ENCODE measurements around the gene GPC3.

Gene GPC3

DNA sequence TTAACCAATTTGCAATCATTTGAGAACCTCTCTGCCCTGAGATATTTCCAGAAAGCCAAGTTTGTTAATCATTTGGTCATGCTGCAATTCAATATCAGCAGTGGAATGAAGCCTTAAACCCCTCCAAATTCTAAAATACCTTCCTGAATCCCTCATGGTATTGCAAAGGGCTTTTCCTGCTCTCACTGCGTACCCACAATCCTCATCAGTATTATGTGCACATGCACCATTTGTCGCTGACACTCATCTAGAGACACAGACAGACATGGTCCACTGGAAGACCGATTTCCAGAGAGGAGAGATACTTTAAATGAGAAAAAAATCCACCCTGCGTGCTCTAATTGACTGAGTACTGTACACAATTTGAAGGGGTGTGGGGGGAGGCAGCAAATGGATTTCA is 104.4 kb downstream of the GPC3 start:
- no peak for DNase-seq

DNA sequence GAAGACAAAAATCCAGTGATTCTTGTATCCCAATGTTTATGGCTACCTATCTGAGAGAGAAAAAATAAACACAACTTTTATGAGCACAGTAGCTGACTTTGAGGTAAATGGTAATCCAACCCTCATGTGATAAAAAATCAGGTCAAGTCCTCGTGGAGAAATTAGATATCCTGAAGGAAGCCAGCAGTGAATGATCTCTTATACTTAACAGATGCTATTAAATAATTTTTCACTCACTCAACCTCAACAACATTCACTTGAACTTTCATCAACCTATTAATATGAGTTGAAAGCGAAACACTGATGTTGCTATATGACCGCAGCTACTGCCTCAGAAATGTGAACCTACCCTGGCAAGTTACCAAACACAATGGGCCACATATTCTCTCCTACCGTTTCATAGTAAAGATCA is 105.4 kb downstream of the GPC3 start:
- DNase-seq: no peak

- DNase-seq: no peak
Measured at GRCh38 chrX:133878710-133879109, 106.7 kb downstream of the GPC3 start.

DNA sequence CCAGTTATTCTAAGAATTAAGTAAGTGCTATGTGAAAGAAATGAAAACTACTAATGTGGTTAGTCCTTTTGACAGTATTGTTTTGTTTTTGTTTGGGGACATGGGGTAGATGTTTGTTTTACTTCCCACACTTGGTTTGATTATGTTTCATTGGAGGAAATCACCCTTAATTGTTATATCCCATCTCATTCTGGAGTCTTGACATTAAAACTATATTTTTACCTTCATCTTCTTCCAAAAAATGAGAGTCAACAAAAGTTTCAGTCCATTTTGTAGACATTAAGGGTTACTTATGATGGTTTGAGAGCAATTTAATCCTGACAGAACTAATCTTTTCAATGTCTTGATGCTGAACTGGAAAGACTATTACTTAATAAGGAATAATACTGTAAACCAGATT is 108.7 kb downstream of the GPC3 start:
- no peak for DNase-seq

- DNase-seq: no peak
Measured at GRCh38 chrX:133869270-133869669, 116.1 kb downstream of the GPC3 start.

DNA sequence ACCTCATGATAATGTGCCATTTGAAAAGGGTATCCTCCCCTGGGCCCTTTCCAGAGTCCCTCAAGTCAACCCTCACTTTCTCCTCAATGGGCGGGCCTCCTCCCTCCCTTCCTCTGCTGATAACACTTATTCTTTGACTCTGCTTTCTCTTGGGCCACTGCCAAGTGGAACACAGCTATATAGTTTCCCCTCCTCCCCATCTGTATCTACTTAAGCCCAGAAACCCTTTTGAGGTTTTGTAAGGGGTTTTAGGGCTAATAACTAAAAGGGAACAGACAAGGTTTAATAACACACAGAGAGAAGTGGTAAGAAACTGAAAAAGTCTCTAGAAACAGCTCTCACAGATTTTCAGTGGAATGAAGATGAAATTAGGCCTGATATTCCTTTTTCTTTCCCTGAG is 116.7 kb downstream of the GPC3 start:
- no peak for DNase-seq

GRCh38 chrX:133868250-133868649 is 117.1 kb downstream of the GPC3 start:
- DNase-seq: no peak

GRCh38 chrX:133865761-133866471 is 119.5 kb downstream of the GPC3 start:
- no peak for DNase-seq

DNA sequence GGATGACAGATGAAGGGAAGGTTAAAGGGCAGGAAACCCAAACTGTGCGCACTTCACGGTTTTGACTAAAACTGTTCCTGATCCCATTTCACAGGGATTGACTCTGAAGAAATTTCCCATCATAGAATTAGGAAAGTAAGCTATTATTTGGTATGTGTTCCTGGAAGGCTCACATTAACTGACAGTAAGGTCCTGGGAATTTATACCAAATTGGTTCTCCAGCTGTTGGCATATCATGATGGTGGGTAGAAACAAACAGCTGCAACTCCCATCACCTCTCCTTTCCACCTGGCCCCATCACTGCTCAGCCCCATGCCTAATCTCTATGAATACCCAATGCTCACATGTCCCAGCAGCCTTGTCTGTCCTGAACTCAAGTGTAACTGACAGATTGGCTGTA is 121.2 kb downstream of the GPC3 start:
- no peak for DNase-seq

- DNase-seq: peak; percentile 19
Measured at GRCh38 chrX:133859860-133860259, 125.5 kb downstream of the GPC3 start.

DNA sequence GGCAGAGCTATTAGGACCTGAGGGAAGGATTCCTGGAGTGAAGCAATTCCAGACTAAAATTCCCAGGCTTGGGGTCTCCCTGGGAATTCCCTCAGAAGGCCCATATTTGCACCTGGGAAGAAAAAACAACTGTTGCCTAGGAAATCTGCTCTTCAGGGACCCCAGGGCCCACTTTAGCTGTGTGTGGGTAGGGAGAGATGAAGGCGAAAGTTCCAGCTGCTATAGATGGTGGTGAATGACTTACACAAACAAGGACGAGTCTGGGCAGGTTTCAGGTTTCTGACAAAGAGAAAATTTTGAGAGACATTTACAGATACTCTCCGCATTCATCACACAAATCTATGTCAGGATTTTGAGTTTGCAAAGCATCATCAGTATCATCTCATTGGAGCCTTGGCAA is 126.1 kb downstream of the GPC3 start:
- peak; percentile 38 for DNase-seq

DNA sequence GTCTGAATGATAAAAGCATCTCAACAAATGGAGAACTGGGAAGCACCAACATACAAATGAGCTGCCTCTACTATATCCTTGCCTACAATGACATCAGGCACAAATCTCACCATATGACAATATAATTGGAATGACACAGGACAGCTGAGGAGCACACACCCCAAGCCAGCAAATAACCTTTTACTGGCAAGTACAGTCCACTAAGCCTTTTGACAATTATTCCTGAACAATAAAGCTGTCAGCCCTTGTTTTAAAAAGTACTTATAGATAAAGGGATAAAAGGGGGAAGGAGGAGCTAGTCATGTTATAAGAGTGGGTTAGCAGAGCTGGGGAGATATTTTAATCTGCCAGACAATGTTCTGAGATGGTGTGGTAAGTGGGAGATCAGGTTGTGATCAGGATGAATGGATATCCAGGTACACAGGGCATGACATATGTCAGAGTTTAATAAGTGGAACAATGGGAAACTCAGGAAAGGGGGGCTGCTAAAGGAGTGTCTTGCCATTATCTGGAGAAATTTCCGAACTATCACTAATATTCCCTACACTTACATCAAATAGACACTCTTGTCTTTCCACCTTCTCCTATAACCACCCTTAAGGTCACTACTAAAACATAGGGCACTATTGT is 127.6 kb downstream of the GPC3 start:
- no peak for DNase-seq

DNA sequence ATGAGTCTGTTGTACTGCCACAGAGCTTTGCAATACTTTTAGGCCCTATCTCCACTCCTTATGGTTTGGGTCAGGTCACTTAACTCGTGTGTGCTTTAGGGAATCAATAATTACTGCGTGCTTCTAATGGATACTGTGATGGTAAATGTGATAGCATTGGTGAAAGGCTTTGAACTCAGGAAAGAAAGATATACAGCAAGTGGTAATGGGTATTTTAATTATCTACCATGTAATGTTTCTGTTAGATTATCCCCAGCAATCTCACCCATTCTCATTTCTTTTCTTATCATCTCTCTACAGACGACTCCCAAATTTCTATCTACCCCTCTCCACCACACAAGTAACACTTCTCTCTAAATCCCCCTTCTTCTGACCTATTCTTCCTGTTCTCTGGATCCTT is 128.6 kb downstream of the GPC3 start:
- no peak for DNase-seq

DNA sequence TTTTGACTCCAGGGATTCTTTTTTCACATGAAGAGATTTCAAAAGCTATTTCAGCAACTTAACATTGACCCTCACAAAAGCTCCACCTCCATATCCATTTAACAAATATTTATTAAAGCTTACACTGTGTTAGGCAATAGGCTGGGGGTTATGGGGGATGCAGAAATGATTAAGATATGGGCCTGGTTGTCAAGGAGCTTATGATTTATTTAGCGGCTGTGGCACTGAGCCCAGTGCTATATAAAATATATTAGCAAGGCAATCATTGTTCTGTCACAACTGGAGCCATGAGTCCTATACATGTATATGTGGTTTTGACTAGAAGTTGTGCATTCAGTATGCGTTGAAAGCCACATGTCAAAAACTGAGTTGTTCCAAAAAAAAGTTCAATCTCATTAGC is 131.1 kb downstream of the GPC3 start:
- no peak for DNase-seq

DNA sequence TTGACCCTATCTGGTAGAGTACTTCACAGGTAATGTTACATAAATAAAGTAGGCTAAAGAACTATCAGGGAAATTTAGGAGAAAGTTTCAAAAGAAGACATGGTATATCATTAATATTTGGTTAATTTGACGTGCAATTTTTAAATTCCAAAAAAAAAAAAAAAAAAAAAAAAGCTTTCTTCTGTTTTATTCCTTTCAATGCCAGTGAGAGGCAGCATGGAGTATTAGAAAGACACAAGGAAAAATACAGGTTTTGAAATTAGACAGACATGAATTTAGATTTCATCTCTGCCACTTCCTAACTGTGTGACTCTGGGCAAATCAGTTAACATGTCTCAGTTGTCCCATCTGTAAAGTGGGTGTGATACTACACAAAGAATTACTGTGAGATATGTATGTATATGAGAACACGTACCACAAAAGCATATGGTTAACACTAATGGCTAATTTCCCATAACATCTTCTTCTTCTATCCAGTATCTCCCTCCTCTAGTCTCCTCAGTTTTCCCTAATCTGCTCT is 132.5 kb downstream of the GPC3 start:
- peak; percentile 18 for DNase-seq

DNA sequence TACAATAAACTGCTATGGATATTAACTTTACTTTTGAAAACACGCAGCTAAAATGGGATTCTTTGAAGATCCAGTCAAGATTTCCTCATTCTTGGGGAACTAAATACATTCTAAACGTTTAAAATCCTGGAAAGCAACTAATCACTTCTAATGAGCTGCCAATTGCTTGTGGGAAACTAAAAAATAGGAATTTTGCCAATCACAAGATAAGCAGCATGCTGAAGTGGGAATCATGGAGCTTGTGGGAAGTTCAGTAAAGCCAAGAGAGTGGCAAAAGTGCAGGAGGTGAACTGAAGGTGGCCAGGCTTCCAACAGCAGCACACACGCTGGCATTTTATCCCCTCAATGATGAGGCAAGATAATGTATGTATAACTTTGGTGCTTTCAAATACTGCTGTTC is 133.0 kb downstream of the GPC3 start:
- no peak for DNase-seq

DNA sequence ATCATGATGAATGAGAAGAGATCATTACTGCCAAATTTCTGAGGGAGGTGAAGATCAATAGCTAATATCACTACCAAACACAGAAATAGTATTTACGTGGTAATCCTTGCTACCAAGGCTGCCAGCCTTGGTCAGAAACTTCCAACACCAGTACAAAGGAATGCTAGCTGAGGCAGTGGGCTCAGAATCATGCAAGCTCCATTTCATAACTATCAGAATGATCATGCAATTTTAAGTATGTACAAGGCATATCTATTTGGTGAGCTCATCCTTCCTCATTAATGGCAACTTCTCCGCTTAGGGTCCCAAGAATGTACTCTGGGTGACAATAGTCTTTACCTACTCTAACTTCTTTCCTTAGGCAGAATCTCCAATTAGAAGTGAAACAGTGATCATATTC is 135.0 kb downstream of the GPC3 start:
- no peak for DNase-seq

- DNase-seq: no peak
Measured at GRCh38 chrX:133849676-133850075, 135.7 kb downstream of the GPC3 start.

- no peak for DNase-seq
Measured at GRCh38 chrX:133847340-133847994, 137.9 kb downstream of the GPC3 start.

DNA sequence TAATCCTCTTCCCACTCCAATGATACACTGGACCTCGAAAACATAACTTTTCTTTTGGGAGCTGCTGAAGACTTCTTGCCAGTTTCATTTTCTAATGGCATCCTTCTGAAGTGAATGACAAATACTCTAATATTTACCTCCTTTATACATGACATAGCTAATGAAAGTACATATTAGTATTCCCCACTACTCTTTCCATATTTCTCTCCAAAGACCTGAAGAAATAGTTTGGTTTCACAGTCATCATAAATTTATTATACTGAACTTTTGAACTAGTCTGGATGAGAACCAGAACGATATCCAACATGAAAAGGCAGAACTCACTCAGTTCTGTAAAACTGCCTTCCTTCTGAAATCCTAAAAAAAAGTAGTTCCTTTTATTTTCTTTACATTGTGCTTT is 139.1 kb downstream of the GPC3 start:
- no peak for DNase-seq

DNA sequence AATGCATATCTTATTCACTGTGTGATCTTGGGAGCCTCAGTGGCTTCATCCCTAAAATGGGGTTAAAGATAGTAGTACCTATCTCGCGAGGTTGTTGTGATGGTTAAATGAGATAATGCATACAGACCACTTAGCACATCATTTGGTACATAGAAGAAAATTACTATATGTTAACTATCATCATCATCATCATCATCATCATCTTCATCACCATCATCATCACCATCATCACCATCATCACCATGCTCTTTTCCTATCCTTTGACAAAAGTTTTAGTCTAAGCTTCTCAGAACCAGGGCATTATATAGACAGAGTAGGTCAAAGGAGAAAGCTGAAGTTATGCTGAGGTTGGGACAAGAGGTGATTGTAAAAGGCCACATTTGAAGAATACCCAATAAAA is 145.0 kb downstream of the GPC3 start:
- no peak for DNase-seq

- DNase-seq: no peak
Measured at GRCh38 chrX:133838761-133839676, 146.4 kb downstream of the GPC3 start.

DNA sequence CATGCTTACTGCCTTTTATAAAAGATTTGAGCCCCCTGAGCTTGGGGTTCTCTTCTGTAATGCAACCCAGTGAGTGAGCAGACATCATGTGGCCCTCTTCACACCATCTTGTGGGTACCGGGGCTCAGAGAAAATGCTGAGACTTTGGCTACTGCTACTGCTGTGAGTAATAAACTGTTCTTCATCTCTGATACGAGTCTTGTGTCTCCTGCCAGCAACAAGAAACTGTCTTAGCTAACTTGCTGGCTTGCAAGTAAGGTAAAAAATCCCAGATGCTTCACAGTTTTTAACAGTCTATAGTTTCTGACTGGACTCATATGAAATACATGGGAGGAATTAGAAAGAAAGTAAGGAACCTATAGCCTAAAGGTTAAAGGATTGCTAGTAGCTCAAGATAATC is 148.3 kb downstream of the GPC3 start:
- no peak for DNase-seq
